K562 (cell line): Measurements from ENCODE around the gene C16orf89. TPM values are rescaled to one million over a fixed set of nuclear protein-coding genes. Genes with fewer than 3 reads are reported as not detected.

Experiments used
- ARID4B ChIP-seq: sonication (generic); formaldehyde crosslinking; IDR thresholded peaks from 2 replicates; pipeline ENCODE4 v1.8.0; 2022; ENCODE audit warnings: mild to moderate bottlenecking, missing genetic modification reagents
- HDAC3 ChIP-seq: fragments of 450-650 bp; IDR thresholded peaks from 2 replicates; pipeline ENCODE4 v1.6.1; 2018; ENCODE audit warnings: borderline replicate concordance, mild to moderate bottlenecking, moderate library complexity; ENCODE audit not compliant: partially characterized antibody
- HMG20A ChIP-seq: fragments of 450-650 bp; formaldehyde crosslinking; conservative IDR thresholded peaks from 2 replicates; pipeline ENCODE4 v1.4.0; 2020; ENCODE audit warnings: mild to moderate bottlenecking, mixed read lengths
- ILF3 ChIP-seq: fragments of 450-650 bp; IDR thresholded peaks from 2 replicates; pipeline ENCODE4 v1.6.1; 2018; ENCODE audit warnings: antibody characterized with exemption, mild to moderate bottlenecking, moderate library complexity, borderline replicate concordance
- polyA plus RNA-seq, 8 experiments: library from polyadenylated mRNA; depleted of rRNA in 4 of 8; stranded (reverse) in 5 of 8; unstranded in 3 of 8; fragments of >200 nt; fragmentation: Nextera tagmentation in 2 of 8; fragmentation: Illumina TruSeq in 1 of 8; extraction: Ambion mirVana in 2 of 8; extraction: Trizol in 1 of 8; gene quantifications; 2 replicates each; pipeline versions ENCODE4 v1.2.1 to v1.2.3, GENCODE V29; 2011 to 2014; ENCODE audit warnings: inconsistent platforms in 1 of 8, missing spikeins in 1 of 8
- total RNA-seq, 7 experiments: library from RNA; depleted of rRNA in 6 of 7; stranded (reverse); fragments of >200 nt in 6 of 7; fragmentation: Illumina TruSeq in 2 of 7; extraction: Trizol in 2 of 7; gene quantifications; 2 replicates each; pipeline versions ENCODE4 v1.2.1 to v1.2.3, GENCODE V29; 2011 to 2021; ENCODE audit warnings: low replicate concordance in 1 of 7
- TF ChIP-seq, protein P1 (sequence below): fragments of 450-650 bp; IDR thresholded peaks from 2 replicates; pipeline ENCODE4 v1.6.1; 2018; ENCODE audit not compliant: partially characterized antibody
- TF ChIP-seq, protein P2 (sequence below): fragments of 450-650 bp; IDR thresholded peaks from 2 replicates; pipeline ENCODE4 v1.7.0; 2016; ENCODE audit warnings: borderline replicate concordance
- TF ChIP-seq, protein P3 (sequence below): fragments of 450-650 bp; IDR thresholded peaks from 2 replicates; pipeline ENCODE4 v1.6.1; 2016; ENCODE audit warnings: low read depth

C16orf89 gene
- total and polyA plus RNA-seq, 9 of the 15 experiments (the other 6 are each of a cell fraction or from before 2014, with no cell fraction given) = not detected

- TF ChIP-seq HMG20A (CRISPR knock-in tag) = no peak
- TF ChIP-seq, protein P1, sequence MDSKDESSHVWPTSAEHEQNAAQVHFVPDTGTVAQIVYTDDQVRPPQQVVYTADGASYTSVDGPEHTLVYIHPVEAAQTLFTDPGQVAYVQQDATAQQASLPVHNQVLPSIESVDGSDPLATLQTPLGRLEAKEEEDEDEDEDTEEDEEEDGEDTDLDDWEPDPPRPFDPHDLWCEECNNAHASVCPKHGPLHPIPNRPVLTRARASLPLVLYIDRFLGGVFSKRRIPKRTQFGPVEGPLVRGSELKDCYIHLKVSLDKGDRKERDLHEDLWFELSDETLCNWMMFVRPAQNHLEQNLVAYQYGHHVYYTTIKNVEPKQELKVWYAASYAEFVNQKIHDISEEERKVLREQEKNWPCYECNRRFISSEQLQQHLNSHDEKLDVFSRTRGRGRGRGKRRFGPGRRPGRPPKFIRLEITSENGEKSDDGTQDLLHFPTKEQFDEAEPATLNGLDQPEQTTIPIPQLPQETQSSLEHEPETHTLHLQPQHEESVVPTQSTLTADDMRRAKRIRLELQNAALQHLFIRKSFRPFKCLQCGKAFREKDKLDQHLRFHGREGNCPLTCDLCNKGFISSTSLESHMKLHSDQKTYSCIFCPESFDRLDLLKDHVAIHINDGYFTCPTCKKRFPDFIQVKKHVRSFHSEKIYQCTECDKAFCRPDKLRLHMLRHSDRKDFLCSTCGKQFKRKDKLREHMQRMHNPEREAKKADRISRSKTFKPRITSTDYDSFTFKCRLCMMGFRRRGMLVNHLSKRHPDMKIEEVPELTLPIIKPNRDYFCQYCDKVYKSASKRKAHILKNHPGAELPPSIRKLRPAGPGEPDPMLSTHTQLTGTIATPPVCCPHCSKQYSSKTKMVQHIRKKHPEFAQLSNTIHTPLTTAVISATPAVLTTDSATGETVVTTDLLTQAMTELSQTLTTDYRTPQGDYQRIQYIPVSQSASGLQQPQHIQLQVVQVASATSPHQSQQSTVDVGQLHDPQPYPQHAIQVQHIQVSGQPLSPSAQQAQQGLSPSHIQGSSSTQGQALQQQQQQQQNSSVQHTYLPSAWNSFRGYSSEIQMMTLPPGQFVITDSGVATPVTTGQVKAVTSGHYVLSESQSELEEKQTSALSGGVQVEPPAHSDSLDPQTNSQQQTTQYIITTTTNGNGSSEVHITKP = no peak
- TF ChIP-seq, protein P2, sequence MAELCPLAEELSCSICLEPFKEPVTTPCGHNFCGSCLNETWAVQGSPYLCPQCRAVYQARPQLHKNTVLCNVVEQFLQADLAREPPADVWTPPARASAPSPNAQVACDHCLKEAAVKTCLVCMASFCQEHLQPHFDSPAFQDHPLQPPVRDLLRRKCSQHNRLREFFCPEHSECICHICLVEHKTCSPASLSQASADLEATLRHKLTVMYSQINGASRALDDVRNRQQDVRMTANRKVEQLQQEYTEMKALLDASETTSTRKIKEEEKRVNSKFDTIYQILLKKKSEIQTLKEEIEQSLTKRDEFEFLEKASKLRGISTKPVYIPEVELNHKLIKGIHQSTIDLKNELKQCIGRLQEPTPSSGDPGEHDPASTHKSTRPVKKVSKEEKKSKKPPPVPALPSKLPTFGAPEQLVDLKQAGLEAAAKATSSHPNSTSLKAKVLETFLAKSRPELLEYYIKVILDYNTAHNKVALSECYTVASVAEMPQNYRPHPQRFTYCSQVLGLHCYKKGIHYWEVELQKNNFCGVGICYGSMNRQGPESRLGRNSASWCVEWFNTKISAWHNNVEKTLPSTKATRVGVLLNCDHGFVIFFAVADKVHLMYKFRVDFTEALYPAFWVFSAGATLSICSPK = no peak
- no peak for TF ChIP-seq ARID4B
- TF ChIP-seq, protein P3, sequence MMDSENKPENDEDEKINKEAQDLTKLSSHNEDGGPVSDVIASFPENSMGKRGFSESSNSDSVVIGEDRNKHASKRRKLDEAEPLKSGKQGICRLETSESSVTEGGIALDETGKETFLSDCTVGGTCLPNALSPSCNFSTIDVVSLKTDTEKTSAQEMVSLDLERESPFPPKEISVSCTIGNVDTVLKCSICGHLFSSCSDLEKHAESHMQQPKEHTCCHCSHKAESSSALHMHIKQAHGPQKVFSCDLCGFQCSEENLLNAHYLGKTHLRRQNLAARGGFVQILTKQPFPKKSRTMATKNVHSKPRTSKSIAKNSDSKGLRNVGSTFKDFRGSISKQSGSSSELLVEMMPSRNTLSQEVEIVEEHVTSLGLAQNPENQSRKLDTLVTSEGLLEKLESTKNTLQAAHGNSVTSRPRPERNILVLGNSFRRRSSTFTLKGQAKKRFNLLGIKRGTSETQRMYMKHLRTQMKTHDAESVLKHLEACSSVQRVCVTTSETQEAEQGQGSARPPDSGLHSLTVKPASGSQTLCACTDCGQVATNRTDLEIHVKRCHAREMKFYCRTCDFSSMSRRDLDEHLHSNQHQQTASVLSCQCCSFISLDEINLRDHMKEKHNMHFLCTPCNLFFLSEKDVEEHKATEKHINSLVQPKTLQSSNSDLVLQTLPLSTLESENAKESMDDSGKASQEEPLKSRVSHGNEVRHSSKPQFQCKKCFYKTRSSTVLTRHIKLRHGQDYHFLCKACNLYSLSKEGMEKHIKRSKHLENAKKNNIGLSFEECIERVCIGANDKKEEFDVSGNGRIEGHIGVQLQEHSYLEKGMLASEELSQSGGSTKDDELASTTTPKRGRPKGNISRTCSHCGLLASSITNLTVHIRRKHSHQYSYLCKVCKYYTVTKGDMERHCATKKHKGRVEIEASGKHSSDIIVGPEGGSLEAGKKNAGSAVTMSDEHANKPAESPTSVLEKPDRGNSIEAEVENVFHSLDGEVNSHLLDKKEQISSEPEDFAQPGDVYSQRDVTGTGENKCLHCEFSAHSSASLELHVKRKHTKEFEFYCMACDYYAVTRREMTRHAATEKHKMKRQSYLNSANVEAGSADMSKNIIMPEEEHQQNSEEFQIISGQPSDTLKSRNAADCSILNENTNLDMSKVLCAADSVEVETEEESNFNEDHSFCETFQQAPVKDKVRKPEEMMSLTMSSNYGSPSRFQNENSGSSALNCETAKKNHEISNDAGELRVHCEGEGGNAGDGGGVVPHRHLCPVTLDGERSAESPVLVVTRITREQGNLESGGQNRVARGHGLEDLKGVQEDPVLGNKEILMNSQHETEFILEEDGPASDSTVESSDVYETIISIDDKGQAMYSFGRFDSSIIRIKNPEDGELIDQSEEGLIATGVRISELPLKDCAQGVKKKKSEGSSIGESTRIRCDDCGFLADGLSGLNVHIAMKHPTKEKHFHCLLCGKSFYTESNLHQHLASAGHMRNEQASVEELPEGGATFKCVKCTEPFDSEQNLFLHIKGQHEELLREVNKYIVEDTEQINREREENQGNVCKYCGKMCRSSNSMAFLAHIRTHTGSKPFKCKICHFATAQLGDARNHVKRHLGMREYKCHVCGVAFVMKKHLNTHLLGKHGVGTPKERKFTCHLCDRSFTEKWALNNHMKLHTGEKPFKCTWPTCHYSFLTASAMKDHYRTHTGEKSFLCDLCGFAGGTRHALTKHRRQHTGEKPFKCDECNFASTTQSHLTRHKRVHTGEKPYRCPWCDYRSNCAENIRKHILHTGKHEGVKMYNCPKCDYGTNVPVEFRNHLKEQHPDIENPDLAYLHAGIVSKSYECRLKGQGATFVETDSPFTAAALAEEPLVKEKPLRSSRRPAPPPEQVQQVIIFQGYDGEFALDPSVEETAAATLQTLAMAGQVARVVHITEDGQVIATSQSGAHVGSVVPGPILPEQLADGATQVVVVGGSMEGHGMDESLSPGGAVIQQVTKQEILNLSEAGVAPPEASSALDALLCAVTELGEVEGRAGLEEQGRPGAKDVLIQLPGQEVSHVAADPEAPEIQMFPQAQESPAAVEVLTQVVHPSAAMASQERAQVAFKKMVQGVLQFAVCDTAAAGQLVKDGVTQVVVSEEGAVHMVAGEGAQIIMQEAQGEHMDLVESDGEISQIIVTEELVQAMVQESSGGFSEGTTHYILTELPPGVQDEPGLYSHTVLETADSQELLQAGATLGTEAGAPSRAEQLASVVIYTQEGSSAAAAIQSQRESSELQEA = no peak
- no peak for TF ChIP-seq ILF3
- no peak for TF ChIP-seq HDAC3
Observed at GRCh38 chr16:5031601-5032000, 34.2 kb downstream of the C16orf89 start (continued).
